ENCODE results near the gene HIGD2A. TPM values are rescaled to one million over a fixed set of nuclear protein-coding genes. Genes with fewer than 3 reads are reported as not detected.

Gene HIGD2A
- total RNA-seq, 1 donor from 2014 or later = 118 TPM

- DNase-seq (ENCODE audit: low read depth) = no peak
- TF ChIP-seq CTCF (conservative IDR thresholded peaks at IDR 0.05; ENCODE audit: low read depth, low read length) = no peak
- H3K4me3 ChIP-seq (ENCODE audit: low read depth, low read length) = no peak overlapping the region
Measured at GRCh38 chr5:176394881-176395675, 6.5 kb downstream of the HIGD2A start.

- no peak for TF ChIP-seq CTCF (conservative IDR thresholded peaks at IDR 0.05; ENCODE audit: low read depth, low read length)
- no peak overlapping the region for H3K4me3 ChIP-seq (ENCODE audit: low read depth, low read length)
Measured at GRCh38 chr5:176396330-176396729, 7.8 kb downstream of the HIGD2A start.

GRCh38 chr5:176397736-176398420 lies 9.3 kb downstream of the HIGD2A start:
- TF ChIP-seq CTCF (conservative IDR thresholded peaks at IDR 0.05; ENCODE audit: low read depth, low read length) = no peak
- DNase-seq (ENCODE audit: low read depth) = no peak
- no peak overlapping the region for H3K4me3 ChIP-seq (ENCODE audit: low read depth, low read length)

More at GRCh38 chr5:176396330-176396729, 7.8 kb downstream of the HIGD2A start:
- DNase-seq (ENCODE audit: low read depth) = no peak

GRCh38 chr5:176400382-176401156 lies 12.0 kb downstream of the HIGD2A start:
- DNase-seq (ENCODE audit: low read depth) = no peak
- no peak for TF ChIP-seq CTCF (conservative IDR thresholded peaks at IDR 0.05; ENCODE audit: low read depth, low read length)
- no peak overlapping the region for H3K4me3 ChIP-seq (ENCODE audit: low read depth, low read length)

- TF ChIP-seq CTCF (conservative IDR thresholded peaks at IDR 0.05; ENCODE audit: low read depth, low read length) = no peak
- H3K4me3 ChIP-seq (ENCODE audit: low read depth, low read length) = no peak overlapping the region
- no peak for DNase-seq (ENCODE audit: low read depth)
Measured at GRCh38 chr5:176401281-176402205, 13.0 kb downstream of the HIGD2A start.
